GM21619 (cell line): ENCODE data around the gene BCL3.
"Not testable (repeated sequence)": the region's sequence is repeated elsewhere in the genome, so short reads cannot be mapped to it uniquely, and the experiment has no call there.

ENCODE experiments used
- ATAC-seq: cut with Tn5 transposase; IDR thresholded peaks from one replicate; pipeline ENCODE4 v1.9.1; 2021; ENCODE audit not compliant: unreplicated experiment

The BCL3 gene

GRCh38 chr19:44720396-44720795, 28.1 kb upstream of the BCL3 start:
- not testable (repeated sequence) for ATAC-seq

GRCh38 chr19:44720945-44721344, 27.6 kb upstream of the BCL3 start:
- no peak for ATAC-seq

GRCh38 chr19:44721369-44721768, 27.1 kb upstream of the BCL3 start:
- not testable (repeated sequence) for ATAC-seq

- ATAC-seq: no peak
Observed at GRCh38 chr19:44722131-44723121, 26.1 kb upstream of the BCL3 start.

- ATAC-seq: no peak
Observed at GRCh38 chr19:44723299-44723951, 25.1 kb upstream of the BCL3 start.

- no peak for ATAC-seq
Observed at GRCh38 chr19:44723952-44724319, 24.6 kb upstream of the BCL3 start.

GRCh38 chr19:44725251-44725650, 23.3 kb upstream of the BCL3 start:
- ATAC-seq: no peak

GRCh38 chr19:44725684-44726083, 22.8 kb upstream of the BCL3 start:
- ATAC-seq: no peak

GRCh38 chr19:44726465-44726864, 22.0 kb upstream of the BCL3 start:
- ATAC-seq: no peak

- no peak for ATAC-seq
Observed at GRCh38 chr19:44728178-44728577, 20.3 kb upstream of the BCL3 start.

- no peak for ATAC-seq
Observed at GRCh38 chr19:44729516-44730033, 18.9 kb upstream of the BCL3 start.

GRCh38 chr19:44731081-44731480, 17.4 kb upstream of the BCL3 start:
- ATAC-seq: no peak

GRCh38 chr19:44731622-44732021, 16.9 kb upstream of the BCL3 start:
- no peak for ATAC-seq

- no peak for ATAC-seq
Observed at GRCh38 chr19:44732235-44733014, 16.1 kb upstream of the BCL3 start.

GRCh38 chr19:44734357-44734756, 14.2 kb upstream of the BCL3 start:
- no peak for ATAC-seq

- no peak for ATAC-seq
Observed at GRCh38 chr19:44735011-44735410, 13.5 kb upstream of the BCL3 start.

GRCh38 chr19:44737238-44738071, 11.1 kb upstream of the BCL3 start:
- no peak for ATAC-seq

GRCh38 chr19:44738136-44738535, 10.4 kb upstream of the BCL3 start:
- no peak for ATAC-seq

- no peak for ATAC-seq
Observed at GRCh38 chr19:44738603-44739558, 9.6 kb upstream of the BCL3 start.
